ENCODE measurements around the gene LRBA. TPM values are rescaled to one million over a fixed set of nuclear protein-coding genes. Genes with fewer than 3 reads are reported as not detected.

The LRBA gene
- polyA plus RNA-seq, 1 of the 3 experiments (the other 2 are of a cell fraction), result 11.4 TPM

DNA sequence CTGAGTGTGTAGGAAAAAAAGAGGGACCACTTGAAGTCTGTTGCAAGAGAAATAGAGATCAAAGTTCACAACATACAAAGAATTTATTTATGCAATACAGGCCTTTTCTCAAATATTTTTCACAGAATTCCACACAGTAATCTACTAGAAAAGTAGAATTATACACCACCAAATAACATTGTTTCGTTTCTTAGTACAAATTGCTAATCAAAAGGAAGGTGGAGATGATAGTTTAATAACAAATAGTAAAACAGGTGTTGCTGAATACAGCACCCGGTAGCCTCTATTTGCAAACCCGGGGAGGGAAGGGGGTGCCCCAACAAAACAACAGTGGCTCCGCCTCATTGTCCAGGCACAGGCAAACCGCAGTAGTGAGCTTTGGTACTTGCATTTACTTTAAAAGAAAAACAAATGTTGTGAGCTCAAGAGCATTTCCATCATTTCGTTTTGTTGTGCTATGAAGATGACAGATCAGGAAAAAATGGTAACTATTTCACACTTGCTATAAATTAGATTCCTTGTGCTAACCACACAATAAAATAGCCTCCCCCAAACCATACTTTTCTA is 750.4 kb downstream of the LRBA start:
- peaks cover 0 to 4% of the 10 kb centered on the region in 2 experiments; a peak in 1 of 4 replicates for H3K4me1 ChIP-seq (ENCODE audit: control insufficient read depth in 1 of 2, insufficient read depth in 2 of 2, low read depth in 1 of 2, low read length in 1 of 2)
- no peak for TF ChIP-seq EP300 (IDR thresholded peaks at IDR 0.05; ENCODE audit: borderline replicate concordance in 1 of 2, low read depth in 1 of 2, low read length in 1 of 2)
- TF ChIP-seq SIN3A (IDR thresholded peaks at IDR 0.05; ENCODE audit: borderline replicate concordance, low read depth, low read length), result no peak
- TF ChIP-seq MEF2A (IDR thresholded peaks at IDR 0.05; ENCODE audit: borderline replicate concordance, low read depth), result no peak
- no peak for TF ChIP-seq RAD21 (IDR thresholded peaks at IDR 0.05; ENCODE audit: low read length)
- TF ChIP-seq TEAD4 (IDR thresholded peaks at IDR 0.05; ENCODE audit: borderline replicate concordance, insufficient read depth), result no peak
- TF ChIP-seq, protein P1, sequence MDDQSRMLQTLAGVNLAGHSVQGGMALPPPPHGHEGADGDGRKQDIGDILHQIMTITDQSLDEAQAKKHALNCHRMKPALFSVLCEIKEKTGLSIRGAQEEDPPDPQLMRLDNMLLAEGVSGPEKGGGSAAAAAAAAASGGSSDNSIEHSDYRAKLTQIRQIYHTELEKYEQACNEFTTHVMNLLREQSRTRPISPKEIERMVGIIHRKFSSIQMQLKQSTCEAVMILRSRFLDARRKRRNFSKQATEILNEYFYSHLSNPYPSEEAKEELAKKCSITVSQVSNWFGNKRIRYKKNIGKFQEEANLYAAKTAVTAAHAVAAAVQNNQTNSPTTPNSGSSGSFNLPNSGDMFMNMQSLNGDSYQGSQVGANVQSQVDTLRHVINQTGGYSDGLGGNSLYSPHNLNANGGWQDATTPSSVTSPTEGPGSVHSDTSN (IDR thresholded peaks at IDR 0.05), result no peak
- TF ChIP-seq SMC3 (IDR thresholded peaks at IDR 0.05; ENCODE audit: low read depth, low read length), result no peak
- TF ChIP-seq, protein P2, sequence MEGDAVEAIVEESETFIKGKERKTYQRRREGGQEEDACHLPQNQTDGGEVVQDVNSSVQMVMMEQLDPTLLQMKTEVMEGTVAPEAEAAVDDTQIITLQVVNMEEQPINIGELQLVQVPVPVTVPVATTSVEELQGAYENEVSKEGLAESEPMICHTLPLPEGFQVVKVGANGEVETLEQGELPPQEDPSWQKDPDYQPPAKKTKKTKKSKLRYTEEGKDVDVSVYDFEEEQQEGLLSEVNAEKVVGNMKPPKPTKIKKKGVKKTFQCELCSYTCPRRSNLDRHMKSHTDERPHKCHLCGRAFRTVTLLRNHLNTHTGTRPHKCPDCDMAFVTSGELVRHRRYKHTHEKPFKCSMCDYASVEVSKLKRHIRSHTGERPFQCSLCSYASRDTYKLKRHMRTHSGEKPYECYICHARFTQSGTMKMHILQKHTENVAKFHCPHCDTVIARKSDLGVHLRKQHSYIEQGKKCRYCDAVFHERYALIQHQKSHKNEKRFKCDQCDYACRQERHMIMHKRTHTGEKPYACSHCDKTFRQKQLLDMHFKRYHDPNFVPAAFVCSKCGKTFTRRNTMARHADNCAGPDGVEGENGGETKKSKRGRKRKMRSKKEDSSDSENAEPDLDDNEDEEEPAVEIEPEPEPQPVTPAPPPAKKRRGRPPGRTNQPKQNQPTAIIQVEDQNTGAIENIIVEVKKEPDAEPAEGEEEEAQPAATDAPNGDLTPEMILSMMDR (IDR thresholded peaks at IDR 0.05), result no peak
- TF ChIP-seq FOXM1 (IDR thresholded peaks at IDR 0.05; ENCODE audit: low read depth), result no peak
- TF ChIP-seq YY1 (IDR thresholded peaks at IDR 0.05; ENCODE audit: low read depth), result no peak
- no peak for TF ChIP-seq MXI1 (IDR thresholded peaks at IDR 0.05; ENCODE audit: low read depth, low read length)
- no peak for TF ChIP-seq RFX5 (IDR thresholded peaks at IDR 0.05; ENCODE audit: low read length)
- TF ChIP-seq, protein P3, sequence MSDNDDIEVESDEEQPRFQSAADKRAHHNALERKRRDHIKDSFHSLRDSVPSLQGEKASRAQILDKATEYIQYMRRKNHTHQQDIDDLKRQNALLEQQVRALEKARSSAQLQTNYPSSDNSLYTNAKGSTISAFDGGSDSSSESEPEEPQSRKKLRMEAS (IDR thresholded peaks at IDR 0.05; ENCODE audit: low read depth), result no peak
- TF ChIP-seq, protein P4, sequence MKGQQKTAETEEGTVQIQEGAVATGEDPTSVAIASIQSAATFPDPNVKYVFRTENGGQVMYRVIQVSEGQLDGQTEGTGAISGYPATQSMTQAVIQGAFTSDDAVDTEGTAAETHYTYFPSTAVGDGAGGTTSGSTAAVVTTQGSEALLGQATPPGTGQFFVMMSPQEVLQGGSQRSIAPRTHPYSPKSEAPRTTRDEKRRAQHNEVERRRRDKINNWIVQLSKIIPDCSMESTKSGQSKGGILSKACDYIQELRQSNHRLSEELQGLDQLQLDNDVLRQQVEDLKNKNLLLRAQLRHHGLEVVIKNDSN (IDR thresholded peaks at IDR 0.05; ENCODE audit: borderline replicate concordance, low read depth), result no peak
- no peak for TF ChIP-seq ELF1 (IDR thresholded peaks at IDR 0.05)
- TF ChIP-seq NFIC (IDR thresholded peaks at IDR 0.05; ENCODE audit: borderline replicate concordance), result no peak
- TF ChIP-seq, protein P5, sequence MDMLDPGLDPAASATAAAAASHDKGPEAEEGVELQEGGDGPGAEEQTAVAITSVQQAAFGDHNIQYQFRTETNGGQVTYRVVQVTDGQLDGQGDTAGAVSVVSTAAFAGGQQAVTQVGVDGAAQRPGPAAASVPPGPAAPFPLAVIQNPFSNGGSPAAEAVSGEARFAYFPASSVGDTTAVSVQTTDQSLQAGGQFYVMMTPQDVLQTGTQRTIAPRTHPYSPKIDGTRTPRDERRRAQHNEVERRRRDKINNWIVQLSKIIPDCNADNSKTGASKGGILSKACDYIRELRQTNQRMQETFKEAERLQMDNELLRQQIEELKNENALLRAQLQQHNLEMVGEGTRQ (IDR thresholded peaks at IDR 0.05; ENCODE audit: borderline replicate concordance, low read depth, low read length), result no peak
- no peak for TF ChIP-seq RCOR1 (IDR thresholded peaks at IDR 0.05; ENCODE audit: low read length)
- no peak for TF ChIP-seq GABPA (IDR thresholded peaks at IDR 0.05; ENCODE audit: low read depth)
- H3K27ac ChIP-seq (ENCODE audit: low read depth in 2 of 2, low read length in 1 of 2), result no peak overlapping the region
- H3K4me3 ChIP-seq (ENCODE audit: low read depth in 2 of 2, low read length in 1 of 2), result no peak overlapping the region
- CTCF ChIA-PET, result interaction anchor here (0.6 to 2.9 kb wide), 5 partner anchors 11 to 602 kb away, joined by 3 to 11 read pairs (median 3); no protein-coding TSS in a partner anchor
- 93% methylated on average over 6 of the region's 6 CpGs for WGBS (ENCODE audit: low lambda C conversion rate)
- no peaks in the 10 kb centered on the region for H3K9me2 ChIP-seq
- H4K20me1 ChIP-seq (ENCODE audit: insufficient read depth), result no peaks in the 10 kb centered on the region
- H2AFZ ChIP-seq (ENCODE audit: low read depth), result no peak overlapping the region
- DNase-seq, result no peak
- peaks cover 47 to 61% of the 10 kb centered on the region in 2 experiments for H3K36me3 ChIP-seq (replicated peaks in 1 of 2; ENCODE audit: control insufficient read depth in 1 of 2, insufficient read depth in 2 of 2, low read length in 1 of 2)
- H3K27me3 ChIP-seq (ENCODE audit: insufficient read depth), result no peaks in the 10 kb centered on the region
- no peak overlapping the region for H3K9ac ChIP-seq
- no peak overlapping the region for H3K4me2 ChIP-seq
- no peaks in the 10 kb centered on the region for H3K9me3 ChIP-seq
- no peaks in the 10 kb centered on the region for H3K79me2 ChIP-seq (ENCODE audit: insufficient read depth)
- peaks cover 10% of the 10 kb centered on the region for H3F3A ChIP-seq (replicated peaks; ENCODE audit: insufficient read depth)
- POLR2A ChIA-PET, result no interaction called here

All from SK-N-SH (cell line).